Right atrium auricular region (tissue), 2 donors: Measurements from ENCODE around the gene LDLRAD3. TPM values are rescaled to one million over a fixed set of nuclear protein-coding genes. Genes with fewer than 3 reads are reported as not detected.

Experiments used
- DNase-seq: peaks from one replicate; pipeline ENCODE4 v3.0.0-alpha.2; 2019; ENCODE audit warnings: low spot score
- H3K27ac ChIP-seq, 2 donors: fragments of 200-600 bp; sonication (generic); 1 replicate in 1 of 2; 2 replicates in 1 of 2; pipeline ENCODE4 v1.5.1; 2016 to 2019
- H3K27me3 ChIP-seq, 2 donors: fragments of 200-600 bp; sonication (generic); one replicate each; pipeline versions ENCODE4 v1.5.1 to v1.6.0; 2017 to 2019
- H3K36me3 ChIP-seq: fragments of 200-600 bp; sonication (generic); one replicate; pipeline ENCODE4 v1.5.1; 2016
- H3K4me1 ChIP-seq, 2 donors: fragments of 200-600 bp; sonication (generic); one replicate each; pipeline versions ENCODE4 v1.5.1 to v1.6.0; 2017 to 2019
- H3K4me3 ChIP-seq, 2 donors: fragments of 200-600 bp; sonication (generic); 1 replicate in 1 of 2; 2 replicates in 1 of 2; pipeline ENCODE4 v1.5.1; 2017 to 2019; ENCODE audit warnings: mild to moderate bottlenecking in 1 of 2, moderate library complexity in 1 of 2
- H3K9me3 ChIP-seq, 2 donors: fragments of 200-600 bp; sonication (generic); one replicate each; pipeline ENCODE4 v1.5.1; 2019
- total RNA-seq, 2 donors: library from RNA; depleted of rRNA; stranded (reverse); fragments of >200 nt; gene quantifications; one replicate each; pipeline ENCODE4 v1.1.0, GENCODE V29; 2016
- TF ChIP-seq, protein P1 (sequence below), 2 donors: fragments of 200-600 bp; sonication (generic); IDR thresholded peaks; one replicate each; pipeline ENCODE4 v1.5.1; 2019; ENCODE audit warnings: antibody characterized with exemption in 2 of 2

LDLRAD3 gene
- total RNA-seq, 2 donors from 2014 or later: 3.6 to 7.0 TPM

DNA sequence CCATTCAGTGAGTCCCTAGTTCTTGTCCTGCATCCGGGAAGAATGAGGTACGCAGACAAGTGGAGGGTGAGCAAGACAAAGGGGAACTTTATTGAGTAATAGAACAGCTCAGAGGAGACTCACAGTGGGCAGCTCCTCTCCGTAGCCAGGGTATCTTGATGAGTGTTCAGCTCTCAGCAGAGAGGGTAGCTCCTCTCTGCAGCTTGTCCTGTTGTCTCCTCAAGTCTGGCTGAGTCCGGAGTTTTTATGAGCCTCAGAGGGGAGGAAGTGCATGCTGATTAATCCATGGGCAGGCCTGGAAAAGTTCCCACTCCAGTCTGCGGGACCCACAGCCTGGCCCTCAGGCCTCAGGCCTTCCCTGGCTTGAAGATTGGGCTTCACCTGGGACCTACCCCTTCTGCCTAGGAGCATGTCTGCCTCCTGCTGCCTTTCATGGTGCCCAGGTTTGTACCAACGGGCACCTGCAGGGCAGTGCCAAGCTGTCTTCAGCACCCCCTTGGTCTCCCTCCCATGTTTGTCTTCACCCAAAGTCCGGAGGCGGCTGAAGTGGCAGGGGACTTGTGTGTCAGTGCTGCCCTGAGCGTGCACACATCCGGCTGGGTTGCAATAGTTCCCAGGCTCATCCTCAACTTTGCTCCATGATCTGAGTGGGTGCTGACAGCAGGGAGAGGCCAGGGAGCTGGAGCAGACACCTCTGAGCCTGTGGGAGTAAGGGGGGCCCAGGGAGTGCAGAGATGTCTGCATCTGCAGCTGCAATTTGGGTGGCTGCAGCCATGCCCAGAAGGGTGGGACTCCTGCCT is 134.2 kb downstream of the LDLRAD3 start:
- Histone ChIP-seq H3K4me3 (no peak overlapping the region), H3K9me3 (no peaks in the 10 kb centered on the region), H3K36me3 (no peaks in the 10 kb centered on the region), H3K27me3 (no peaks in the 10 kb centered on the region), H3K4me1 (peaks cover 0 to 6% of the 10 kb centered on the region in 2 donors), H3K27ac (no peak overlapping the region)
- TF ChIP-seq, protein P1, sequence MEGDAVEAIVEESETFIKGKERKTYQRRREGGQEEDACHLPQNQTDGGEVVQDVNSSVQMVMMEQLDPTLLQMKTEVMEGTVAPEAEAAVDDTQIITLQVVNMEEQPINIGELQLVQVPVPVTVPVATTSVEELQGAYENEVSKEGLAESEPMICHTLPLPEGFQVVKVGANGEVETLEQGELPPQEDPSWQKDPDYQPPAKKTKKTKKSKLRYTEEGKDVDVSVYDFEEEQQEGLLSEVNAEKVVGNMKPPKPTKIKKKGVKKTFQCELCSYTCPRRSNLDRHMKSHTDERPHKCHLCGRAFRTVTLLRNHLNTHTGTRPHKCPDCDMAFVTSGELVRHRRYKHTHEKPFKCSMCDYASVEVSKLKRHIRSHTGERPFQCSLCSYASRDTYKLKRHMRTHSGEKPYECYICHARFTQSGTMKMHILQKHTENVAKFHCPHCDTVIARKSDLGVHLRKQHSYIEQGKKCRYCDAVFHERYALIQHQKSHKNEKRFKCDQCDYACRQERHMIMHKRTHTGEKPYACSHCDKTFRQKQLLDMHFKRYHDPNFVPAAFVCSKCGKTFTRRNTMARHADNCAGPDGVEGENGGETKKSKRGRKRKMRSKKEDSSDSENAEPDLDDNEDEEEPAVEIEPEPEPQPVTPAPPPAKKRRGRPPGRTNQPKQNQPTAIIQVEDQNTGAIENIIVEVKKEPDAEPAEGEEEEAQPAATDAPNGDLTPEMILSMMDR (IDR thresholded peaks at IDR 0.05): no peak
- DNase-seq: no peak

DNA sequence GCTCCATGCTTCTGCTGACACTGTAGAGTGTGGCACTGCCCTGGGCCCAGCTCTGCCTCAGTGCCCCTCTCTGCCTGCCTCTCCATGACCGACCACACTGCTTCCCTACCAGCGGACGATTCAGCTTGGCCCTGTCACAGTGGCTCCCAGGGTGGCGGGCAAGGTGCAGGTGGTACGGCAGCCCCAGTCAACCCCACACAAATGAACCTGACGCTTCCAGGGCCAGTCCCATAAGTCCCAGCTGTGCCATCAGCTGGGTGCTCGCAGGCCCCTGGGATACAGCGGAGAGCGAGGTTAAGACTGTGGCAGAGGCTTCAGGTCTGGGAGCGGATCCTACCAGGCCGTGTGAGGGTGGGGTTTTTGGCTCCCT is 134.8 kb downstream of the LDLRAD3 start:
- no peak overlapping the region for H3K27ac ChIP-seq
- no peaks in the 10 kb centered on the region for H3K27me3 ChIP-seq
- no peaks in the 10 kb centered on the region for H3K9me3 ChIP-seq
- TF ChIP-seq, protein P1 (IDR thresholded peaks at IDR 0.05): no peak
- peaks cover 0 to under 1% of the 10 kb centered on the region in 2 donors for H3K4me1 ChIP-seq
- DNase-seq: no peak
- no peaks in the 10 kb centered on the region for H3K36me3 ChIP-seq
- no peak overlapping the region for H3K4me3 ChIP-seq

DNA sequence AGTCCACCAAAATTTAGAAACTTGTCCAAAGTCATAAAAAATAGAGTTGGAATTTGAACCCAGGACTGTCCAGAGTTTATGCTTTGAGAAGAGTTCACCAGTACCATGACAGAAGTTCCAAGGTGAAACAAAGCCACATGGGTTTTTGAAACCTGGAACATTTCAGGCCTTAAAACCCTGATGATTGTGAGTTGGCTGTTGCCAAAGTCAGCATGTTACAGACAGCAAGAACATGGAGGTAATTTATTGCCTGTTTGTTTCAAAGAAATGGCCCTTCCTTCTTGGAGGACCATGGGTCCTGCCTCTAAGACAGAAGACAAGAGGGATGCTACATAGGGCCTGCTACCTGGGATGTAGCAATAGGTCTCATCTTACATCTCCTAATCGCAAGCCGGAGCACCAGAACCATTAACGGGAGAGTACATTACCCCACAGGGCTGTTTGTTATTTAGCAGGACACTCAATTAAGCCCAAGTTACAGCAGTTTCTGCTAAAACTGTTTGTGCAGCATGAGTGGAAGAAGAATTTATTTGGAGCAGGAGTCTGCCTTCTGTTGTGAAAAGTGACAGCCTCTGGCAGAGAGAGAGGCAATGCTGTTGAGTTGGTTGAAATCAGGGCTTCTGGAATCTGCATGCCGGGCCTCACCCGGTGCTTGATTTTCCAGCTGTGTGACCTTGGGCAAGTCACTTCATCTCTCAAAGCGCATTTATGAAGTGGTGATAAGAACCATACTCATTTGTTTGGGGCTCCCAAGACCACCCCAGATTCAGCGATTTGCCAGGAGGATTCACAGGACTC is 136.2 kb downstream of the LDLRAD3 start:
- no peak for DNase-seq
- Histone ChIP-seq H3K4me3 (no peak overlapping the region), H3K4me1 (no peaks in the 10 kb centered on the region), H3K27ac (no peak overlapping the region), H3K9me3 (peaks cover 0 to 5% of the 10 kb centered on the region in 2 donors), H3K36me3 (no peaks in the 10 kb centered on the region), H3K27me3 (no peaks in the 10 kb centered on the region)
- TF ChIP-seq, protein P1 (IDR thresholded peaks at IDR 0.05): no peak

DNA sequence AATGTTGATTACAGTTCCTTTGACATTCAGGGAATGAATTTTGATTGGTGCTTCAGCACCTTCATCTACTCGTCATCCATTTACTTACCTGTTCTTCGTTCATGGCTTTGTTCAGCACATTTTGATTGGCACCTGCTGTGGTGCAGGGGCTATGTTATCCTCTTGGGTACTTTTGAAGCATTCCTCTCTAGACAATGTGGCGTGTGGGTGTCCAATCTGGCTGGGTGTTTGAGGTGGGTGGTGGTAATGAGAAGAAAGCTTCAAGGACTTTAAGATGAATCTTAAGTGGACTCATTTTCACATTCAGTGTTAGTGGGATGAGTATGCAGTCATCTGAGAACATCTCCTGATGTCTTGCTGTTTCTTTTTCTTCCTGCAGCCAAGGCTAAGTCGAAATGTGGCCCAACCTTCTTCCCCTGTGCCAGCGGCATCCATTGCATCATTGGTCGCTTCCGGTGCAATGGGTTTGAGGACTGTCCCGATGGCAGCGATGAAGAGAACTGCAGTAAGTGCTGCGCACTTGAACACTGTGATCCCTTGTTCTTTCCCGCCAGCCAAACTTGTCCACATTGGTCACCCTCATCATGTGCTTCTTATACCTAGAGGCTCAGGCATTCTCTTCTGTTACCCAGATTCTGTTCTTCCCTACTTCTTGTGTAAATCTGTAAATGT is 137.5 kb downstream of the LDLRAD3 start:
- no peaks in the 10 kb centered on the region for H3K27me3 ChIP-seq
- TF ChIP-seq, protein P1 (IDR thresholded peaks at IDR 0.05): no peak
- no peak overlapping the region for H3K4me3 ChIP-seq
- no peak overlapping the region for H3K27ac ChIP-seq
- no peaks in the 10 kb centered on the region for H3K36me3 ChIP-seq
- no peaks in the 10 kb centered on the region for H3K4me1 ChIP-seq
- peaks cover 0 to 12% of the 10 kb centered on the region in 2 donors for H3K9me3 ChIP-seq
- no peak for DNase-seq

DNA sequence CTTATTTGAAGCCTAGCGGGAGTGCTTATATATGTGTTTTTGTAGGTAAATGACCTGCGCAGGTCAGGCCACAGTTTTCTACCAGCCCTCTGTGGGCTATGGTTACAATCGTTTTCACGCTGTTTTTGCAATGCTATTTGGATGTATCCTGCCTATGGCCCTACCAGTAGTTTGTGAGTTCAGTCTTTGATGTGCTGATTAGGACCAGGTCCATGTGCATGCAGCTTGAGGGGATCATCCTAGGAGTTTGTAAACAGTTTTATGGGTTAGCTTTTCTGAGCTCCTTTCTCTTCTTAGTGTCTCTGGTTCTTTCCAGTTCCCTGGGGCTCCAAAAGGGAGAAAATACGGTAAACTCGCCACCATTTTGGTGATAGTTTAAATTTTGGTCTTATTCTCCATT is 142.5 kb downstream of the LDLRAD3 start:
- Histone ChIP-seq H3K27ac (no peak overlapping the region), H3K27me3 (no peaks in the 10 kb centered on the region), H3K4me1 (no peaks in the 10 kb centered on the region), H3K4me3 (no peak overlapping the region), H3K9me3 (peaks cover 0 to 12% of the 10 kb centered on the region in 2 donors), H3K36me3 (no peaks in the 10 kb centered on the region)
- TF ChIP-seq, protein P1 (IDR thresholded peaks at IDR 0.05): no peak
- DNase-seq: no peak
